Left renal cortex interstitium (tissue), 4 donors: ENCODE measurements around the gene SYNPO2. TPM values are rescaled to one million over a fixed set of nuclear protein-coding genes. Genes with fewer than 3 reads are reported as not detected.
"Not testable (repeated sequence)": the region's sequence is repeated elsewhere in the genome, so short reads cannot be mapped to it uniquely, and the experiment has no call there.

Source experiments
- DNase-seq, 4 donors: peaks; one replicate each; pipeline ENCODE4 v3.0.0-alpha.2; 2013; ENCODE audit warnings: low read depth in 4 of 4, low spot score in 2 of 4, missing footprints in 1 of 4
- polyA plus RNA-seq, 4 donors: library from polyadenylated mRNA; unstranded; fragments of 120-200 nt; gene quantifications; one replicate each; pipeline ENCODE4 v1.2.1, GENCODE V29; 2013; ENCODE audit not compliant: insufficient read length in 4 of 4

The SYNPO2 gene
- polyA plus RNA-seq, 4 donors, result 13.2 to 25.8 (median 17.4) TPM

DNA sequence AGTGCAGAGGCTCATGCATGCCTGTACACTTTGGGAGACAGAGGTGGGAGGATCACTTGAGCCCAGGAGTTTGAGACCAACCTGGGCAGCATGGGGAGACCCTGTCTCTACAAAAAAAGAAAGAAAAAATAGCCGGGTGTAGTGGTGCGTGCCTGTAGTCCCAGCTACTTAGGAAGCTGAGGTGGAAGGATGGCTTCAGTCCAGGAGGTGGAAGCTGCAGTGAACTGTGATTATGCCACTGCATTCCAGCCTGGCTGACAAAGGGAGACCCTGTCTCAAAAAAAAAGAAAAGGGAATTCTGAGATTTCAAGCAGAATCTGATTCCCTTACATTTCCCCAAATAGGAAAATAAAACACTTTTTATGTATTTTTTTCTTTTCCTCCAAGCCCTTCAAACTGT, 83.5 kb downstream of the SYNPO2 start:
- no peak for DNase-seq

DNA sequence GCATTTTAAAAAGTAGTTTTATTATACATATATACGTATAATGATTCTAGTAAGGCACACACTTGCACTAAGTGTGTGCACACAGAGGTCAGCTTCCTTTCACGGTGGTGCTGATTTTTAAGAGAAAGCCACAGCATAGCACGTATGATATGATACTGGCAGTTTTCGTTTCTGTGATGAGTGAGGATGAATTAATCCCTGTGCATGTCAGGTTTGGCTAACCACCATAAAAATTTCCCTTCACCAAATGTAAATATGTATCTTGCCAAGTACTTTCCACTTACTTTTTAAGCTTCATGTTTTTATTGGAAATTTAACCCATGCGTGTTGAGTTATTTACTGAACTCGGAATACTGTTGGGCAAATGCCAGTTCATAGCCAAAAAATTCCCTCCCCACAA, 84.6 kb downstream of the SYNPO2 start:
- no peak for DNase-seq

DNA sequence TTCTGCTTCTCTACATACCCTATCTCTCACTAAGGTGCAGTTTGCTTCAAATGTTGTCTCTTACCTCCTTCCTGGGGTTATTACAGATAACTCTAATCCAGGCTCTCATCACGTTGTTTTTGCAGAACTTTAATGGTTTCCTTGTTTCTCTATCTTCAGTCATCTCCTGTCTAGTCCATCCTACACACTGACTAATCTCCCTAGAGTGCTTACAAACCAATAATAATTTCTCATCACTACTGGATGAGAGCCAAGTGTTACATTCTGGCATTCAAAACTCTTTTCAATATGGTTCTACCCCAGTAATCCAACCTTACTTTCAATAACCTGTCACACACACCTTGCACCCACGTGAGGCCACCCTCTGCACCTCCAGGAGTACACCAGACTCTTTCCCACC, 86.1 kb downstream of the SYNPO2 start:
- DNase-seq, result no peak

DNA sequence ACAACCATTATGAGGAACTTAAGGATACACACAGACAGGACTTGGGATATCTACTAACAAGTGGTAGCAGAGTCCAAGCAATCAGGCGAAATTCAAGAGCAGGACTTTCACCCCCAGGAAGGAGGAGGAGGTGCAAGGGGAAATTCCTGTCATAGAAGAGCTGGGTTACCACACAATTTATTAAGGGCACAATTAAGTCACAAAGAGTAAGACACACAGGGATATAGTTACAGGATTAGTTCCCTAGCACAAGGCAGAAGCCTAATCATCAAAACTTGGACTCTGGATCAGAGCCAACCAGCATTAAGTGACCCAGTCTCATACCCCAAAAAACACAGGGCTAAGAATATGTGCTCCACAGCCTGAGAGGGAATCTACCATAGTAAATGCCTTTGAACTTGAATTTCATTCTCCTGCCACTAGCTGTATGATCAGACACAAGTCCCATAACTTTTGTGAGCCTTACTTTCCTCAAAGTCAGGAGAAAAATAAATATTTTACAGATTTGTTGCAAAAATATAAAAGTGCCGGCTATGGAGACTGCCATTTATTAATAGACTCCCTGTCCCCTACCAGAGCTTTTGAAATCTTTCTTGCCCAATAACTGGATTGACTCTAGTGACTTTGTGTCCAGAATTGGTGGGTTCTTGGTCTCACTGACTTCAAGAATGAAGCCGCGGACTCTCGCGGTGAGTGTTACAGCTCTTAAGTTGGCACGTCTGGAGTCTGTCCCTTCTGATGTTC, 87.0 kb downstream of the SYNPO2 start:
- no peak for DNase-seq

DNA sequence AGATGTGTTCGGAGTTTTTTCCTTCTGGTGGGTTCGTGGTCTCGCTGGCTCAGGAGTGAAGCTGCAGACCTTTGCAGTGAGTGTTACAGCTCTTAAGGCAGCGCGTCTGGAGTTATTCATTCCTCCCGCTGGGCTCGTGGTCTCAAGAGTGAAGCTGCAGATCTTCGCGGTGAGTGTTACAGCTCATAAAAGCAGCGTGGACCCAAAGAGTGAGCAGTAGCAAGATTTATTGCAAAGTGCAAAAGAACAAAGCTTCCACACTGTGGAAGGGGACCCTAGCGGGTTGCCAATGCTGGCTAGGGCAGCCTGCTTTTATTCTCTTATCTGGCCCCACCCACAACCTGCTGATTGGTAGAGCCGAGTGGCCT, 87.5 kb downstream of the SYNPO2 start:
- not testable (repeated sequence) for DNase-seq

DNA sequence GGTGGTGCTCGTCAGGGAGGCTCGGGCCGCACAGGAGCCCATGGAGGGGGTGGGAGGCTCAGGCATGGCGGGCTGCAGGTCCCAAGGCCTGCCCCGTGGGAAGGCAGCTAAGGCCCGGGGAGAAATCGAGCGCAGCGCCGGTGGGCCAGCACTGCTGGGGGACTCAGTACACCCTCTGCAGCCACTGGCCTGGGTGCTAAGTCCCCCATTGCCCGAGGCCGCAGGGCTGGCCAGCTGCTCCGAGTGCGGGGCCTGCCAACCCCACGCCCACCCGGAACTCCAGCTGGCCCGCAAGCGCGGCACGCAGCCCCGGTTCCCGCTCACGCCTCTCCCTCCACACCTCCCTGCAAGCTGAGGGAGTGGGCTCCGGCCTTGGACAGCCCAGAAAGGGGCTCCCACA, 88.4 kb downstream of the SYNPO2 start:
- DNase-seq, result not testable (repeated sequence)

DNA sequence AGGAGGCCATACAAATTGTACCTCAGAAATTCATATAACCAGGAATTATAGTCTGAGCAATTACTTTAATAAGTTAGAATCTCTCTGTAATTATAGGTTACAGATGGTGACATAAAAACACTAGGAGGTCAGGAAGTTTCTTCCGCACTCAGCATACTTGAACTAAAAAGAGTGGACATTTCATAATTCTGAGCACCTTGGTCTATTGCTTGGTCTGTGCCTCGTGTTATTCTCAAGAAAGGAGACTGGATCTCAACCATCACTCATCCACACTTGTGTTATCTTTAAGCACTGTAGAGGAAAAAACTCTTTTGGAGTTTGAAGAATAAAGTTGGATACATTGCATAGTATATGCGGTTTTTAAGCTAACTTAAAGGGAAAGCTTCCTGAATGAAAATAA, 91.1 kb downstream of the SYNPO2 start:
- no peak for DNase-seq

DNA sequence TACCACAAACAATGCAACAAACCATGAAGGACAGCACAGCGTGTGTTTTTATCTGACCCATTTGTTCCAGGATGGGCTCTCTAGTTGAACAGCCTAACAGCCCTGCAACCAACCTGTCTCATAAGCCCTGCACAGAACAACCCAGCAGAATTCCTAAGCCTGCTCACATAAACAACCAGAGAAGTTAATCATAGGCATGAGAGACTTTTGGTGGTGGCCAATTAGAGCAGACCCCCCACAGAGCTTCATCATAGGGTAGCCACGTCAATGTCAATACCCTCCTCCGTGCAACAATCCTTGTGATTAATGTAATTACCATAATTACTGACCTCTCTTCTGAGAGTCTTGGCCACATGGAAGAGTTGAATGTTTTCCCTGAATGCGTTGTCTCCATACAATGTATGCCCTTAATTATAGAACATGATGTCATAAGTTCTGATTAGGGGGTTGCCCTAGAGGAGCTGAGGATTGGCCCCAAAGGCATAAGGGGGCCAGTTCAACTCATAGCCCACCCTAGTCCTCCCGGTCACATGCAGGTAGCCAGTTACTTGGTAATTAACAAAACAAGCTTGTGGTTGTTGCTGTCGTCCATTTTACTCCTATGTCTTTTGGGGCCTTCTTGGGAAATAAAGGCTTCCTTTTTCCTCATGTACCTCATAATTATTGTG, 92.7 kb downstream of the SYNPO2 start:
- no peak for DNase-seq

DNA sequence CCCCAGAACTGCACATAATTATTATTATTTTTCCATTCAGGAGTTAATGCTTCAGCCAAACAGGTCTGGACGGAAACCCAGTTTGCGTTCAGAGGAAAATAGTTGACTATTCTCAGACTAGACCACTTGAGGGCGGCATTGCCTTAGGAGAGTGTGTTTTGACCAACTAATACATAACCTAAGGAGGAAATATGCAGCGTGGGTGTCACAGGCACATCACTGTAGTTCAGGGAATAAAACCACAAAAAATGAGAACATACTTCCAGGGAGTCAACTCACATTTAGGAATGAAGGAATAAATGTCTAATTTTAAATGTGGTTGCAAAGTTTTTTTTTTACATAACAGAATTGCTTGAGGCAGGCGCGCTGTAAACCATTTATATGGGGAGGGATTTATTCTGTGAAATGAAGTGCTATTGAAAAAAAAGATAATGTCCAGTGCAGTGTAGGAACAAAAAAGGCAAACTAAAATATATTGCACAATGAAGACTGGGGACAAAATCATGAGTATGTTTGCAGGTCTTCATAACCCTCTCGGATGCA, 93.3 kb downstream of the SYNPO2 start:
- DNase-seq, result peak in 1 of 4 donors; percentile 55

DNA sequence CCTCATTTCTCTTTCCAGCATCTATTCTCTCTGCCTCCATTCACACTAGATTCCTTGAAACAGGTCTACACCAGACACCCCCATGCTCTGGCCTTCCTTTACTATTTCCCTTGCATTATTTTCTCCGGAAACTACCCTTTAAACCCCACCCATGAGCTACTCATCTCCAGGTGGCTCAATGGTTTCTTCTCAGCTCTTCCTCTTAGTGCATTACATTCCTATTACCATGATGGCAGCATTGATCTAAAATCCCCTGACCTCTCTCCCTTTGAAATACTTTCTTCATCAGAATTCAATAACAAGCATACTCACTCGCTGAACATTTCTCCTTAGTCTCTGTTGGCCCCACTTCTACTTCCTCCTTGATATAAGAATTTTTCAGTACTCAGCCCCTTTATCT, 94.6 kb downstream of the SYNPO2 start:
- no peak for DNase-seq

DNA sequence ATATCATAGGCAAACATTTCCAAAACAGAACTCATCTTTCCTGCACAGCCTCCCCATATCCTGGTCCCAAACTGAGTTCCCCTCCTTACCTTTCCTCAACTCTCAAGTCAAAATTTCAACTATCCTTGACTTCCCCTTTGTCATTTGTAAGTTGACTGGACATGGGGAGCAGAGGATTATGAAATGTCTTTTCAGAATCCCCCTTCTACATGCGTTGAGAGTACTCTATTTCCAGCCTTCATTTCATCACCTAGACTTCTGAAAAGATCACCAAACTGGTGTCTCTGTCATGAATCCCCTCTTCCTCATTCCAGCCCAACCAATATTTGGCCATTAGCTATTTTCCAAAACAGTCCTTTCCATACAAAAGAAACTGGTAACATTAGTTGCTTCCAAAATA, 95.2 kb downstream of the SYNPO2 start:
- DNase-seq, result no peak

DNA sequence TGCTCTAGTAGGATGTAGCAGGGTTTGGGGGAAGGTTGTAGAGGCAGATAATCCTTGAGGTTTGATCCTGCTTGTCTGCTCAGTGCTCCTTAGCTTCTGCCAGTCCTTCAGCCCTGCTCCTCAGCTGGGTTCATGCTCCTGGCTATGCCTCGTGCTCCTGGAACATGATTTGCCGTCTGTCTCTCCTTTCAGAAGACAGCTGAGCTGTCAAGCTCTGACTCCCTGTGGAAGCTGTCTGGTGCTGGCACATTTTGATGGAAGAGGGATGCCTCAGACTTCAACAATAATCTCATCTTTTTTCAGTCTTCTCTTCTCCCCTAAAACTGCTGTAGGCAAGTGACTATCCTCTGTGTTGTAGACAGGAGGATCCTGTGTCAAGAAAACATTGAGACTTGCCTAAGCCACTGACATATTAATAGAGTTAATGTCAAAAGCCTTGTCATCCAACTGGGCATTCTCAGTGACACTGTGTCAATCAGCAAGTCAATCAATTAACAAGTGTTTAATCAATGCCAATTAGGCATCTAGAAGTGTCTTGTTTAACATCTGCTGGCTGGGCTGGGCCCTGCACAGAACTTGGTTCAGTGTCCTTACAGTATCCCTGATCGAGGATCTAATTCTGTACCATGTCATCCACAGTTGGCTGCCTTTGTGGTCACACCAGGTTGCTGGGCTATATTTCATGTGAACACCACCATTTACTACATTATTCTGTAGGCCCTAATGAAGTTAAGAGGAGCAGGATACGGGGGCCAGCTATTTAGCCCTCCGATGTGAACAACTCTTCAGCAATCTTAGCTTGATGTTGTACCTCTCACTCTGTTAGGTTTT, 96.7 kb downstream of the SYNPO2 start:
- no peak for DNase-seq

DNA sequence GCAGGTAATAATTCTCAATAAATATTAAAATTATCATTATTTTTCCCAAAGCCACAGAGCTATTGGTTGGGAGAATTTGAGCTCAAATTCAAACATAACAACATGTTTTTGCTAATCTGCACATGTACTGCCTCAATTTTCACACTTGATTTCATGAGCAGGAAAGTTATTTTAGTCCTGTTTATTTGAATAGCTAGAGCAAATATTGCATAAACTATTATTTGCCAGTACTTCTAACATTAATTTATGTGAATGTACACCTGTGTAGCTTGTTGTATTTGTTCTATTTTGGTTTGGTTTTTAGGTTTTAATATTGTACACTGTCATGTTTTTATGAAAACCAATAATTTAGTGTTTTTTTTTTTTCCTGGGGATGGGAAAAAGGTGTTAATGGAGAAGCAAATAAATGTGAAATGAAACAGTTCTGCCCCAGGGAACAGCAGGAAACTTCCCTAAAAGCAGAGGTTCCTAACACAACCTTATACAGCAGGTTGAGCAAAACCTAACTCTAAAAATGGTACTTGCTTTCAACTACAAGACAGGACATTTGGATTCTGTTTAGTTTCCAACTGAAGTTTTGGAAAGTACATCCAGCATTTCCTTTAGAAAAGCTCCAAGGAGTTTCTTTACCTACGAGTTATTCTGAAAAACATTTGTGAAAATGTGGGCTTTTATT, 99.4 kb downstream of the SYNPO2 start:
- DNase-seq, result no peak

DNA sequence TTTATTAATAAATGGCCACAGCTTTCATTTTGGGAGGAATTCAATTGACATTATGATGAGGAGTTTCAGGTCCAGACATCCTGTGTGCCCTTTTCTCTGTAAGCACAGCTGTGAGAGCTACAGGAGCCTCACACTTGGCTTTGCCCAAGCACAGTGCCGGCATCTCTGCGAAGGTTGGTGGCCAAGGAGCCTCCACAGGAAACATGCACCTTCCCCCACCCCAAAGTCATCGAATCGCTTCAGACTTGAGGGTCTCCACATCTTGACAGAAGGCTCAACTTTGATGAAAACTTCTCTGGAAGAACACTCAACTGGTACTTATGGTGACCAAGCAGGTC, 100.0 kb downstream of the SYNPO2 start:
- no peak for DNase-seq

DNA sequence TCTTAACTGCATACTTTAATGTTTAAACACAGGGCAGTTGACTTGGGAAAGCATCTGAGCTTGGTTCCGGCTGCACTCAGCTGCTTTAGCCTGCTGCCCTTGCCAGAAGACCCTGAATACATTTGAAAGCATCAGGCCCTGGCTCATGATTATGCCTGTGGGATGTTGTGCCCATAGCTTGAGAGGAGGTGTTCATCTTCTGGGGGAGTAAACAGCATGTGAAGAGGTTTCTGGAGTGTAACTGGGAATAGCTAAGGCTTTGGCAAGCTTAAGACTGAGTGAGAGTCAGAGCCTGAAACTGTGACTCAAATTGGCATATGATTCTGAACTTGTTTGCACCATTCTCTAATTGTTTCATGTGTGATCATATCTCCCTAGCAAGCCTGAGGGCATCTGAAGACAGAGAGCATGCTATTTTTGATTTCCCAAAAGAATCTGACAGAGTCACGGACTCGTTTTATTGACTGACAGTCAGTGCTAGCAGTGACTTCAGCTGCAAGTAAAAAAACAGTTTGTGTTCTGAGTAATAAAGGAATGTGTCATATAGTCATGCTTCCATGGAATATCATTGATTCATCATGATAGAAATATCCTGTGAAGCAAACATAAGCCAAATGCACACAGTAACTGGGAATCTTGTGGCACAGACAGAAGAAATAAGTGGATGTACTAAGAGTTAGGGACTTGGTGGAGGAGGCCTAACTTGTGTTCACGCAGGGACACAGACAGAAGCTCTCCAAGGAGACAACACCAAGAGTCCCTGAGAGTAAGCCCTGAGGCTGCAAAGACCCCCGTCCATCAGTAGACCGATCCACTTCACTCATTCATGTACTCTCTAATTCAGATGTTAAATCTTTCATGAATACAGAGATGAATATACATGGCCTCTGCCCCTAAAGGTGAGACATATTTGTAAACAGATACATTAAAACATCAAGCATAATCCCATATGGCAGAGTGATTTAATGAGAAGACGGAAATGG, 100.7 kb downstream of the SYNPO2 start:
- no peak for DNase-seq

DNA sequence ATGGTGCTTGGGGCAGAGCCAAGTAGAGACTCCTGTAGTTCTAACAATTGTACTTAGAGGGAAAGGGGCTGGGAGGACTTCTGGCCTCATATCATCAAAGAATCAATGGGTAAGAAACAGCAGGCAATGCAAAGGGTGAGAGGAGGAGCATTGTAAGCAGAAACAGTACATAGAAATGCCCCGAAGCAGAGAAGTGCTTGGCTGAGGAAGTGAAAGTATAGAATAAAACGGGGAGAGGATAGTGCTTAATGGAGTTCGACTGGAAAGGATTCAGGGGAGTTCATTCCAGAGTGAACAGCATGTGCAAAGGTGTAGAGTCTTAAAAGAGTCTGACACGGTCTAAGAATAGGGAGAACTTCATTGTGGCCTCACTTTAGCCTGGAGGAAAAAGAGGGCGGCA, 103.0 kb downstream of the SYNPO2 start:
- no peak for DNase-seq

DNA sequence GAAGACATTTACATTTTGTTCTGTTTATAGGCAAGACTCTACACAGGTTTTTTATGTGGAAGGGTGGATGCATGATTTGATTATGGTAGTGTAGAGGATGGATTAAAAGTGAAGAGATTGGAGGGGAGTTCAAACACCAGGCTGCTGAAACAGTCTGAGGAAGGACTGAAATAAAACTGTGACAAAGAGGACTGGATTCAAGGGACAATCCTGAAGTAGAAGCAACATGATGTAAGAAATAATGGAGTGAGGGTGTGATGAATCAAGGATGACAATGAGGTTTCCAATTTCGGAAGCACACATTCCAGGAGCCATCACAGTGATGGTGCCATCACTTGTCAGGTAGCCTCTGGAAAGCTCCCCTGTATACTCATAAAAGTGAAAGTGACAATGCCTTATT, 103.5 kb downstream of the SYNPO2 start:
- DNase-seq, result no peak

DNA sequence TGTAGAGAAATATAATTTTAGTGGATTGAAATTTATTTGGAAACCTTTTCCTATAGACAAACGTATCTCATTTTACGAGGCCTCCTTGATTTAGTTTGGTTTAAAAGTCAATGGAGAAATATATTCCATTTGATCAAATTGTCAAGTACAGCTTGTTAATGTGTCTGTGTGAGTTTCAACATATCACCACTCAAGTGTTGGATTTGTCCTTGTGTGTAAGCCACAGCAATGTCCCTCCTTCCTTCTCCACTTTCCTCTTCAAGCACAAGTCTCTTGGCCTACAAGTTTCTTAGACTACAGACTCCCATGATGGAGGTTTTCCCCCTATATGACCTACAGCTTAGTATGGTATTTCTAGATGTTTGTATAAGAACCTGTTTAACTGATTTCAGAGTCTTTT, 104.7 kb downstream of the SYNPO2 start:
- no peak for DNase-seq

DNA sequence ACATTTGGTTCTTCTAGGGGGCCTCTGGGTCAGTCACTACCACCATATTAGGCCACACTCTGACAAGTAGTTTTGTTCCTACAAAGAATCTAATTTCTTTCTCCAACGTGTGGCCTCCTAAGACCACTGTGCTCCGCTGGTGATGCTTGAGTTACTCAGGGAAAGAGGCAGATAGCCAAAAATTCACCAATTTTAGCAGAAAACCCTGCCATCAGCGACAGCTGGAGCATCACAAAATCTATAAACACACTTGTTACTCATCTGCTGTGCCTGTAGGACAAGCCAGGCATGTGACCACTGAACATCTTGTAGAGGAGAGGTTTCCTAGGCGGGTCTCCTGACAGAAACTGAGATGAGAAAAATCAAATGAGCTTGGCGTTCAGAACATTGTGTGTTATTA, 105.4 kb downstream of the SYNPO2 start:
- no peak for DNase-seq
